IPS DF 4.7 (cell line): ENCODE measurements around the gene MGRN1.

ENCODE experiments used
- DNase-seq: peaks from one replicate; pipeline ENCODE4 v3.0.0-alpha.2; 2013; ENCODE audit warnings: low spot score; ENCODE audit errors: extremely low read depth

MGRN1 gene

DNA sequence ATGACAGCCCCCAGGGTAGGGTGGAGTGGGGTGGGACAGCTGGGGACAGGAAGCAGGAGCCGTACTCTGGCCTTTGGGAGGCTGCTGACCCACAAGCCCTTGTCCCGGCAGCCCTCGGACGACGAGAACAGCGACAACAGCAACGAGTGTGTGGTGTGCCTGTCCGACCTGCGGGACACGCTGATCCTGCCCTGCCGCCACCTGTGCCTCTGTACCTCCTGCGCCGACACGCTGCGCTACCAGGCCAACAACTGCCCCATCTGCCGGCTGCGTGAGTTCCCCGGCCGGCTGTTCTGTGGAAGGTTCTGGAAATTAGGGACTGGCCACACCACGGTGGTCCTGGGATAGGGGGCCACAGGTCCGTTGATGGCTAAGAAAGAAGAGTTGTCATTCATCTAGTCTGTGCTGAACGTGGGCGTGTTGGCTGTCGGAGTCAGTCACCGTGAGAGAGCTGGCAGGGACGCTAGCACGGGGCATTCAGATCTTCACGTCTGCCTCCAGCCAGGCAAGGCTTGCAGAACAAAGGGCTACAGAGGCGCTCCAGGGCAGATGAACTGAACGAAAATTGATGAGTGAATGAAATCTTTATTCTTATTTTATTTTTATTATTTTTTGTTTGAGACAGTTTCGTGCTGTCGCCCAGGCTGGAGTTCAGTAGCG lies 48.9 kb downstream of the MGRN1 start:
- DNase-seq, result no peak

DNA sequence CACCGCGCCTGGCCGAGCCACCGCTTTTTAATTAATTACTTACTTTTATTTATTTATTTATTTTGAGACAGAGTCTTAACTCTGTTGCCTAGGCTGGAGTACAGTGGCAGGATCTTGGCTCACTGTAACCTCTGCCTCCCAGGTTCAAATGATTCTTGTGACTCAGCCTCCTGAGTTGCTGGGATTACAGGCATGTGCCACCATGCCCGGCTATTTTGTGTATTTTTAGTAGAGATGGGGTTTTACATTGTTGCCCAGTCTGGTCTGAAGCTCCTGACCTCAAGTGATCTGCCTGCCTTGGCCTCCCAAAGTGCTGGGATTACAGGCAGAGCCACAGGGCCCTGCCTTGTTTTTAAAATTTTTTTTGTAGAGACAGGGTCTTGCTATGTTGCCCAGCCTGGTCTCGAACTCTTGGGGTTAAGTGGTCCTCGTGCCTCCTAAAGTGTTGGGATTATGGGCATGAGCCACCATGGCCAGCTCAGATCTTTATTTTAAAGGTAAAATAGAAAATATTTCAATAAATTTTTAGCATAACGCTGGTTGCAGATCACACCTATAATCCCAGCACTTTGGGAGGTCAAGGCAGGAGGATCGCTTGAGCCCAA lies 50.4 kb downstream of the MGRN1 start:
- no peak for DNase-seq

DNA sequence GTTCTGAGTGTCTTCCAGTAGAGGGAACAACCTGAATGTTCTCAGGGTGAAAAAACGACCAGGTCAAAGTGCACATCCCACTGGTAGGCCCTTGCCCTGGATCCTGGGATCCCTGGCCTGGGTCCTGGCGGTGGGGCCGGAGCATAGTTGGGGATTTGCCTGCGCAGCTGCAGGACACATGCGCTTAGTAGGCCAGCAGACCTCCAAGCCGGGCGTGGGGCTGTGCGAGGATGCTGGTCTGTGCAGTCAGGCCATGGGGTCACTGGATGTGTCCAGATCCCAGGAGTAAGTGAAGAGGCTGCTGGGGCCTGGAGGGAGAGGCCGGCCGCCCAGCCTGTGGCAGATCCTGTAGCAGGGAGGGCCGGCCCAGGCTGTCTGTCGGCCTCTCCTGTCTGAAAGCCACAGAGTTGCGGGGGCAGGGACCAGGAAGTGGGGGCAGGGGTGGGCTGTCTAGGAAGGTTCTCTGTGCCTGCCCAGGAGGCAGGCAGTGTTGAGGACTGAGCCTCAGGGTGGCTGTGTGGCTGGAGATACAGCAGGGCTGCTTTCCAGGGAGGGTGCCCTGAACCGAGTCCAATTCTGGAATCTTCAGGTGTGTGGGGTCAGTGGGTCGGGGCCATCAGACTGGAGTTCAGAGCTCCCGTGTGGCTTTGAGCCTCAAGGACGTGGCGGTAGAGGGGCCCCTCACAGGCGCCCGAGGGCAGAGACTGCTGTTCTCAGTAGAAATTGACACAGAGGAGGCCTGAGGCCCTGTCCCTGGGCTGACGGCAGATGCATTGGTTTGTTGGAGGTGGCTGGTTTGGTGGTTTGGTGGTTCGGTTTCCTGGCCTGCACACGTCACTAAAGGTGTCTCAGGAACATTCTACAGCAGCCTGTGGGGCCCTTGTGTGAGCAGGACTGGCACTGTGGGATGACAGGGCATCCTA lies 51.5 kb downstream of the MGRN1 start:
- no peak for DNase-seq

DNA sequence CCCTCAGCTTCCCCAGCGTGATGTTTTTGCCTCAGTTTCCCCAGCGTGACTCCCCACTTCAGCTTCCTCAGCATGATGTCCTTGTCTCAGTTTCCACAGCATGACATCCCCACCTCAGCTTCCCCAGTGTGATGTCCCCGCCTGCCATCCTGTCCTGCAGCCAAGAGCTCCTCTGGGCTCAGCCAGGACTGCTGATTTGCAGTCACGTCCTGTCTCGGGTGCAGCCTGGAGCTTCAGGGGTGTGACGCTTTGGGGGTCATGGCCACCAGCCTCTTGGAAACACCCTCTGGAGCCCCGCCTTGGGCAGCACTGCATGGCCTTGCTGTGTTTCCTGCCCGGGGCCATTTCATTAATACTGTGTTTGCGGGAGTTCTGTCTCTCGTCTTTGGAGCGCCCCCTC lies 52.2 kb downstream of the MGRN1 start:
- no peak for DNase-seq

GRCh38 chr16:4677390-4677789 lies 52.8 kb downstream of the MGRN1 start:
- DNase-seq, result no peak

DNA sequence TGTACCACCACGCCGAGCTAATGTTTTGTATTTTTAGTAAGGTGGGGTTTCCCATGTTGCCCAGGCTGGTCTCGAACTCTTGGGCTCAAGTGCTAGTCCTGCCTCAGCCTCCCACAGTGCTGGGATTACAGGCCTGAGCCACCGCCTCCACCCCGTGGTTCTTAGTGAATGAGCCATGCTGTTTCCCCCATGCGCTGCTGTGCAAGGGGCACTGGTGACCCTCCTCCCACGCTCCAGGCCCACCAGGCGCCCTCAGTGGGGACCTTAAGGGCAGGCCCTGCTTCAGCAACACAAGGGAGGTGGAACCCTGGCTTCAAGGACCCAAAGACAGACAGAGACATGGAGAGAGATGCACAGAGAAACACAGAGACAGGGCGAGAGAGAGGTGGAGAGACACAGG lies 53.4 kb downstream of the MGRN1 start:
- DNase-seq, result no peak

GRCh38 chr16:4678596-4678995 lies 54.0 kb downstream of the MGRN1 start:
- DNase-seq, result no peak

- no peak for DNase-seq
Observed at GRCh38 chr16:4679156-4679849, 54.7 kb downstream of the MGRN1 start.

- no peak for DNase-seq
Observed at GRCh38 chr16:4679850-4680636, 55.4 kb downstream of the MGRN1 start.

DNA sequence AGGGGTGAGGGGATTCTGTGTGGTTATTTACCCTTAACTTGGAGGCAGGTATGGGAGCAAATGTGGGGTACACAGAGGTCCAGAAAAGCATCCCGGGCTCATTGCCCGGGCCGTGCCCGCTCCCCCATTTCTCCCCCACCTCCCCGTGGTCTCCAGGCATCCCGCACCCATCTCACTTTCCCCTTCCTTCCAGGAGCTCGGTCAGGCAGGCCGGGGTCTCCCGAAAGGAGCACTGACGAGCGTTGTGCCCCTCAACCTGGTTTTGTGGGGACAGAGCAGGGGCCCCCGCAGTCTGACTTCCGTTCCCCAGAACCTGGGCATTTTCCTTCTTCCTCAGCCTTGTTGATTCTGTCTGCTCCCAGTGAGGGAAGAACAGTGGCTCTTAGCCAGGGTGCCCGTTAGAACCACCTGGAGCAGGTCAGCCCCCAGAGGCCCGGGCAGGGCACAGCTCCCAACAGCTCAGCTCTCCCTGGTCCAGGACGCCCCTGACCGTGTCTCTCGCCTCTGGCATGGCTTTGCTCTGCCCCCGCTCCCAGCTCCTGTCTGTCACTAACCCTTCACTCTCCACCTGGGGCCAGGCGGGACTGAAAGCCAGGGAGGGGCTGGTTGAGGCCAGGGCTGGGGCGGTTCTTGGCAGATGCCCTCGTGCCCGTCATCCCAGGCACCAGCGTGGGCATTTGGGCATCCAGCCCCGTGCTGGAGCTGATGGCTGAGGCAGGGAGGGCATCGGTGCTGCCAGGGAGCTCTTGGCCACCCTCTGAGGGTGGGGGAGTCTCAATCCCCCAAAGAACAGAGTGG lies 56.2 kb downstream of the MGRN1 start:
- DNase-seq, result no peak

DNA sequence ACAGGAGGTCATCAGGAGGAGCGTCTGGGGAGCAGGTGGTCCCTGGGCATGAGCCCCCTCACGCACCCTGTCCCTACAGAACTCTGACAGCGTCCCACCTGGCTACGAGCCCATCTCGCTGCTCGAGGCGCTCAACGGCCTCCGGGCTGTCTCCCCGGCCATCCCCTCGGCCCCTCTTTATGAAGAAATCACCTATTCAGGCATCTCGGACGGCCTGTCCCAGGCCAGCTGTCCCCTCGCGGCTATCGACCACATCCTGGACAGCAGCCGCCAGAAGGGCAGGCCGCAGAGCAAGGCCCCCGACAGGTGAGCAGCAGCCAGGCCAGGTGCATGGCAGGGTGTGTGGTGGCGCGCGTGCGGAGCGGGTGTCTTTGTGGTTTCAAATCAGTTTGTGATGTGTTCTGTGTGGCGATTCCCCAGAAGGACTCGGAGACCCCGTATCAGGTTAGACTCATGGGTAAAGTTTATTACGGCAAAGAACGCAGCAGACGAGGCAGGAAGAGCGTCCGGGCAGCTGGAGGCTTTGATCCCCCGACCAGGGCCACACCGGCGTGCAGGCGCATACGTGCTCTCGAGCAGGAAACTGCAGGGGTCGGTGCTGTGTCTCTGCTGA lies 57.0 kb downstream of the MGRN1 start:
- DNase-seq, result no peak

- no peak for DNase-seq
Observed at GRCh38 chr16:4682084-4682591, 57.5 kb downstream of the MGRN1 start.

DNA sequence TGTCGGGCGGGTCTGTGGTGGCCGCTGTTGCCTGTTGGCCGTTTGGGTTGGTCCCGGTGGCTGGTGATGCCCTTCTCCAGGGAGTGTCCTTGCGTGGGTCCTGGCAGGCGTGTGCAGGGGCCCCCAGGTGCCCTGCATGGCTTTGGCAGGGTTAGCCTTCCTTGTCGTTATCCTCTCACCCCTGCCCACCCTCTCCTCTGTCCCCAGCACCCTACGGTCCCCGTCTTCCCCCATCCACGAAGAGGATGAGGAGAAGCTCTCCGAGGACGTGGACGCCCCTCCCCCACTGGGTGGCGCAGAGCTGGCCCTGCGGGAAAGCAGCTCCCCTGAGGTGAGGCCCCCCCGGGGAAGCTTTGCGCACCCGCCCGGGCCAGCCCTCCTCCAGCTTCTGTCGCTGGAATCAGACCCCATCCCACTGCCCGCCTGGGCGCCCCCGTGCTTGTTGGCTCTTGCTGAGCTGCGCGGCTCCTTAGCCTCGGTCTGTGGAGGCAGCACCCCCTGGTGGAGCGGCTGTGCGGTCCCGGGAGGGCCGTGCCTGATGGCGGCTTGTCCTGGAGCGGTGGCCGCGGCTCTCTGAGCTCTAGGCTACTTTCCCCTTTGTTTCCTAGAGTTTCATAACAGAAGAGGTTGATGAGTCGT lies 58.1 kb downstream of the MGRN1 start:
- no peak for DNase-seq

GRCh38 chr16:4683255-4684057 lies 58.8 kb downstream of the MGRN1 start:
- DNase-seq, result no peak

GRCh38 chr16:4684058-4684715 lies 59.6 kb downstream of the MGRN1 start:
- DNase-seq, result no peak

DNA sequence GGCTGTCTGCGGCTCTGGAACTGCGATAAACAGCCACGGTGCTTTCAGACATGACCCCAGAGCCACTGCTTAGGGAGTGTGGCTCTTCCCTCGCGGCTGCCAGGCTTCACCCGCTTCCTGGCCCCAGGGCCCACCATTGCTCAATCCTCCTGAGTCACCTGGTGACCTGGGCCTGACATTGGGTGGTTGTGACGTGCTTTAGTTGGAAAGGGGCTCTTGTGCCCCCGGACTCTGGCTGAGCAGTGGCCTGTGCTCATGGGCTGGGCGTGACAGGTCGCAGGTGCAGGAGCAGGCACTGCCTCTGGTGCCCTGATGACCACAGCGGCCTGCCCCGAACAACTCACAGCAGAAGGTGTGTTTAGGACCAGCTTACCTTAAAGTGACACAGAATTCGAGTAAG lies 60.1 kb downstream of the MGRN1 start:
- DNase-seq, result no peak

GRCh38 chr16:4685292-4685691 lies 60.7 kb downstream of the MGRN1 start:
- DNase-seq, result no peak
